Measurements from ENCODE around the gene CDH4. TPM values are rescaled to one million over a fixed set of nuclear protein-coding genes. Genes with fewer than 3 reads are reported as not detected.

CDH4 gene
- total RNA-seq, 2 donors from 2014 or later = 0.06 TPM; not detected in 1

- DNase-seq = no peak
- ATAC-seq = no peak
- intact Hi-C loops (cut with DNase I, micrococcal nuclease) = no loop called here
Measured at GRCh38 chr20:61513124-61514017, 261.3 kb downstream of the CDH4 start.

GRCh38 chr20:61514018-61514365 is 261.9 kb downstream of the CDH4 start:
- intact Hi-C loops (cut with DNase I, micrococcal nuclease) = no loop called here
- ATAC-seq = no peak
- no peak for DNase-seq

DNA sequence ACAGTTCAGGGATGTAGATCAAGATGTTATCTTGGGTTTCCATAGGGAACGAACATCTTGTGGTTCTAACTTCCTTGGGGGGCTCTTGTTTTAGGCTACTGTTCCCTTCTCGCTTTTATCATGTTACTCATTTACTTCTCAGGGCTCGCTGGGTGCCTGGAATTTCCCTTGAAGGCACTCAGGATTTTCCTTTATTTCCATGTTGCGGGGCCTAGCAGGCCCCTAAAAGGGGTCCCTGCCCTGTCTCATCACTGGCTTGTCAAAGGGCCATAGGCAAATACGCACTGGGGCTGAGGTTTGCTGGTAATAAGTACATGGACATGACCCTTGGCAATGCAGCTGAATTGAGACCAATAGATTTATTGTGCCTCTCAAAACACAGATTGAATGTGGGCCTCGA is 262.3 kb downstream of the CDH4 start:
- no peak for DNase-seq
- intact Hi-C loops (cut with DNase I, micrococcal nuclease) = no loop called here
- no peak for ATAC-seq

DNA sequence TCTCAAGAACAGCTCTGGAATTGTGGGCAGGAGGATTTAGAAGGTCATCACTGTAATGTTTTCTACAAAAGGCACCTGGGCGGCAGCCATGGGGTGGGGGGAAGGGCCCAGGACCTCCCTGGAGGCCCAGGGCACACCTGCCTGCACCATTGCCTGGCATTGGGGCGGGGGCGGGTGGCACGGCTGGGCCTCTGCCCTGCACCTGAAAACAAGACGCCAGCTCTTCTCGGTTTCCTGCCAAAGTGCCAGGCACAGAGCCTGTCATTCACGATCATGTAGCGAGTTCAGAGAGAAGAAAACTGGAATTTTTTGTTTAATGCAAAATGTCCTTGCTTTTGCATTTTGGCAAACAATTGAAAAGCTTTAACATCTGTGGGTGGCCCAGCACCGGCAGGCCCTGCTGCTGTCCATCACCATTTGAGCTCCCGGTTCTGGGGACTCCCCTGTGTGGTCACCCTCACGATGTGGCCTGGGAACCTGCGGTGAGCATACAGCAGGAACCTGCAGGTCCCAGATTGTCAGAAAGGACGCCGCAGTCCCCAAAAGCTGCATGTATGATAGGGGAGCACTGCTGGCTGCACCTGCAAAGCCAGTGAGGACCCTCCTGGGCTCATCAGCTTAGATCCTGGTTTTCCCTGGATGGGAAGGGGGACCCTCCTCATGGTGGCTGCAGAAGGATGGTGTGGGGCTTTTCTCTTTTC is 262.9 kb downstream of the CDH4 start:
- ATAC-seq (no peak), DNase-seq (no peak)
- intact Hi-C loops (cut with DNase I, micrococcal nuclease) = no loop called here

DNA sequence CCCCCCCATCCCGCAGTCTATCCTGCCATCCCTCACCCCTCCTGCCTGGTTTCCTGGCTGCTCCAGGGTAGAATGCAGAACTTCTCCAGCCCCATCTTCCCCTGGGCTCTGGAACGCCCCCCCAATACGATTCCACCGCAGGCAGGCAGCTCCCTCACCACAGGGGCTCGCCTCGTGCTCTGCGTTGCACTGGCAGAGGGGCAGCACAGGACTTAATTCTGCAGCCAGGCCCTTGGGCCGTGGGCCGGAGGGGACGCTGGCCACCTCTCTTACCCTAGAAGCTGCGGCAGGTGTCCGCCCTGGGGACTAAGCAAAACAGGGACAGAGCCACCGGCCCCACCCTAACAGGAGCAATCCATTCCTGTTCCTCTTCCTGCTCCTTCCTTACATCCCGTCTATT is 263.9 kb downstream of the CDH4 start:
- intact Hi-C loops (cut with DNase I, micrococcal nuclease) = no loop called here
- DNase-seq (no peak), ATAC-seq (no peak)

DNA sequence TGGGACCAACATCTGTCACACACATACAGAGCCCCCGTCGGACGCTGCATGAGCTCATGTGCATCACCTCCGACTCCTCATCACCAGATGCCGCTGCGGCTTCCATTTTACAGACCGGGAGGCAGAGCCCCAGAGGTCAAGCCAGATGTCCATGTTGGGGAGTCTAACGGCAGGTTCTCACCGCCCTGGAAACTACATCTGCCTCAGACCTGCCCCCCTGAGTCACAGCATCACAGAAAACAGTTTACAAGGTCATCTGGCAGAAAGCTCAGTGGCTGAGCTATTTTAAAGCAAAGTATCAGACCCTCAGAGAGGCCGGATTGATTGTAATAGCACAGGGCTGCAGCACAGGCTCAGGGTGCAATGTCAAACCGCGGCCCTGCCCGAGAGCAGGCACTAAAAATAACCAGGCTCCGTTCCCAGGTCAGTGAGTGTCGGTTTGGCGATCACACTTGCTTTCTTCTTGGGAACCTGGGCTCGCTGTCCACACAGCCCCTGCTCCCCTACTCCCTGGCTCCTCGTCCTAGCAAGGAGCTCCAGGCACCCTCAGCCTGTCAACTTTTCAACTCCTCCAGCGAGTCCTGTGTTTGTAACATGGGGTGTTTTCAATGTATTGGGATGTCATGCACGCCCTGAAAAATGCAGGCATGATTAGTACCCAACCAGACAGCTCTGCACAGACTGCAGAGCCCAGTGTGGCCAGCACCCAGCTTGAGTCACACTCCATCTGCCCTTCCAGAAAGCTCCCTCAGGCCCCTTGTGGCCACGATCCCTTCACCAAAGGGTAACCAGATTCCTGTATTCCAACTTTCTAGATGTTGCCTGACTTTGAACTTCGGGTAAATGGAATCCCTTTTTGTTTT is 264.5 kb downstream of the CDH4 start:
- ATAC-seq = no peak
- intact Hi-C loops (cut with DNase I, micrococcal nuclease) = no loop called here
- no peak for DNase-seq

- intact Hi-C loops (cut with DNase I, micrococcal nuclease) = no loop called here
- no peak for DNase-seq
- no peak for ATAC-seq
Measured at GRCh38 chr20:61517419-61517818, 265.4 kb downstream of the CDH4 start.

- DNase-seq = no peak
- ATAC-seq = no peak
- intact Hi-C loops (cut with DNase I, micrococcal nuclease) = no loop called here
Measured at GRCh38 chr20:61518424-61518951, 266.4 kb downstream of the CDH4 start.

DNA sequence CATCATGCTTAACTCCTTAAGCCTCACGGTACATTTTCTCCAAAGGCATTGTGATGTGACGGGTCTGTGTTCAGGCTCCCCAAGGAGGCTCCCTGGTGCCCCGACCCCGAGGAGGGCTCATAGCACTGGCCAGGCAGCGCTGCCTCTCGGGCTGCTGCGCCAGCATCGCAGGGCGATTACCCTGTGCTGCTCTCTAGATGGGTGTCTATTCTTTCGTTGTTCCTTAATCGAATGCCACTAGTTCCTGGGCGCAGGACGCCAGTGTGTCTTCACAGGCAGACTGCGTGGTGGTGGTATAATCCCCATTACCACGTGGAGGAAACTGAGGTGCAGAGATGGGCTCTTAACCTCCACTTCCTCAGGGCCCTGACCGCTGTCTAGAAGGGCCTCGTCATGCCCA is 267.4 kb downstream of the CDH4 start:
- intact Hi-C loops (cut with DNase I, micrococcal nuclease) = no loop called here
- no peak for ATAC-seq
- no peak for DNase-seq

DNA sequence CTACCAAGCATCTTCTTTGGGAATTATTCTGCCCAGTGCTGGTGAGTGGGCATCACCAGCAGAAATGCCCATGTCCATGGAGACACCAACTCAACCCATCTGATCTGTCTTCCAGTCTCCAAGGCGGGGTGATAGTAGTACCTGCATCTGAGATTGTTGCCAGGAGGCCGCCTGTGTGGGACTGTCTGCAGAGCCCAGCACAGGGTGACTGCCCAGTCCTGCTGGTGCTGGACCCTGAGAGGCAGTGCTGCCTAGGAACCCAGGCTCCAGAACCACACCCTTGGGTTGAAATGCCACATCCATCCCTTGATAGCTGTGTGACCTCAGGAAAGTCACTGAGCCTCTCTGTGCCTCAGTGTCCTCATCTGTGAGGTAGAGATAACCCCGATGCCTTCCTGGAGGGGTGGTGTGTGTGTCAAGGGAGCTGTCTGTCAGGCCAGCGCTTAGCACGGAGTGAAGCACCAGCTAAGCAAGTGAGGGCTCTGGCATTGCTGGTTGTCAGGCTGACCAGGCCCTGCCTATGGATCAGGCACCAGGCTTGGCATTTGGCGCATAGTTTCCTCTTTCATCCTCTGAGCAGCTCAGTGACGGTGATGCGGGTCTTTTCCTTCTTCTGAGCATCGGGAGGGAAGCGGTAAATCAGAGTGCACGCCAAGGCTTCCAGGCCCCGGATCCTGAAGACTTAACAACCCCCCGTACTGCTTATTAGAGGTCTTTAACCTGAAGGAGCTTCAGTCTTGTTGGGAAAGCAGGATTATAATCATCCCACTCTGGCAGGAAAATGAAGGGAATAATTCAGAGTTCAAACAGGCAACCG is 268.2 kb downstream of the CDH4 start:
- ATAC-seq (no peak), DNase-seq (no peak)
- intact Hi-C loops (cut with DNase I, micrococcal nuclease) = no loop called here

DNA sequence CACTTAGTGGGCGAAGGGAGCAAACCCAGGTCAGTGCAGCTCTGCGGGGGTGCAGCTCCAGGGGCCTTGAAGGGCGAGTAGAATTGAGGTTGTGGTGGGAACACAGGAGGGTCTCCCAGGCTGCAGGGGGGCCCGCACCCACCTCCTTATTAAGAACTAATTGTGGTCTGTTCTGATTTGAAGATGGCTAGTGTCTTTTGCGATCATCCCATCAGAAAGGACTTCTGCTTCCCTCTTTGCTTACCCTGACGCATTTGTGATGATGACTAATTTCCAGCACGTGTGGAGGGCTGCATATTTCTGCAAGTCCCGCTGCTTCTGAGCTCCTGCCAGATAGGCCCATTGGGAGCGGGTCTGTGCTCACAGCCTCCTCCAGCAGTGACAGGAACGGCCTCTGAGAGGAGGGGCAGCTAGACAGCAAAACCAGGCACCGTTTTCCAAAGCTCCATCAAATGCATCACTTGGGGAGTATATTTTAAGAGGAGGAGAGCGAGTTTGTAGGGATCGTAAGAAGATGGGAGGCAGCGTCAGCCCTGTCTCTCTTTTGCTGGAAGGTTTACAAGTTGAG is 268.9 kb downstream of the CDH4 start:
- ATAC-seq (no peak), DNase-seq (no peak)
- intact Hi-C loops (cut with DNase I, micrococcal nuclease) = no loop called here

- intact Hi-C loops (cut with DNase I, micrococcal nuclease) = no loop called here
- ATAC-seq (no peak), DNase-seq (no peak)
Measured at GRCh38 chr20:61521687-61522420, 269.8 kb downstream of the CDH4 start.

- DNase-seq = no peak
- ATAC-seq = no peak
- intact Hi-C loops (cut with DNase I, micrococcal nuclease) = no loop called here
Measured at GRCh38 chr20:61522498-61523090, 270.5 kb downstream of the CDH4 start.

DNA sequence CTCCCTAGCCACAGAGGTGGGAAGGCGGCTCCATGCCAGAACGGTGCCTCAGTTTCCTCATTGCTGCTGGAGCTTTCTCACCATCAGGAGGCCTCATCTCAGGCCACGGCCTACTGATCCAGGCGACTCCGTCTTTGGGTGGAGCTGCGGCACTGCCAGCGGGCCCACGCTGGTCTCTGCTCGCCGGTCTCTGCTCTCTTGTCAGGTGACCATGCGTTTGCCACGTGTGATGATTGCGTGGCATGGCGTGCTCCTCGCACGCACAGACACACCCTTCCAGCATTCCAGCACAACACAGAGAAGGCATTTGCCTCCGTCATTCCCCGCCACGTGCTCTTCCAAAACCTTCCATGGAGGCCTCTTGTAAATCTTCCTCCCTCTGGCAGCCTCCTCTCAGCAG is 271.1 kb downstream of the CDH4 start:
- intact Hi-C loops (cut with DNase I, micrococcal nuclease) = no loop called here
- no peak for DNase-seq
- ATAC-seq = no peak

DNA sequence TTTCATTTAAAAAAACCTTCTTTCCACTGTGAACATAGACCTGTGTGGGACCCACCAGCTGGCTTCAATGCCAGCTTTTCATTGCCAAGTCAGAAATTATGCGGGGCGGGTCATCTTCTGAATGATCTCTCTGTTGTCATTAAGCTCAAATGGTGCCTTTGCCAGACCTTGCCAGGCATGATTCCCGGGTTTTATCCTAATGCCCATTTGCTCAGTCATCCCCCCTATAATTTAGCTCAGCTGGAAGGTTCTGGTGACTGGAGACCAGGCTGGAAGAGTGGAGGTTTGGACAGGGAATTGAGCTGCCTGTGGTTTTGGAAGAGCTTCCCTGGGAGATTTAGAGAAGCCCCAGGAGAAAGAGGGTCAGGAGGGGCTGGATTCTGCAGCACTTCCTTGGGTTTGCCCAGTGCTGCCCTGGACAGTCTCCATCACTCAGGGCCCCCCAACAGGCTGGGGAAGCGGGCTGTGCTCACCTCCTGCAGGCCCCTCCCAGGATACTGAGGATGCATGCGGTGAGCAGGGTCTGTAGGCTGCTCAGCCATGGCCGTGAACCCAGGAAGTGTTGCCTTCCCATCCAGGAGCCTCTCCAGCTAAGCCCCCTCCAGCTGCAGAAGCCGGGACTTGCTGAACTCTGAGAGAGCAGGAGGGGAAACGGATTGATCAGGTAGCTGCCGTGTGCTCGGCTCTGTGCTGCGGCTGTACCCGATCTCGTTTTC is 273.0 kb downstream of the CDH4 start:
- DNase-seq = no peak
- no peak for ATAC-seq
- intact Hi-C loops (cut with DNase I, micrococcal nuclease) = no loop called here

DNA sequence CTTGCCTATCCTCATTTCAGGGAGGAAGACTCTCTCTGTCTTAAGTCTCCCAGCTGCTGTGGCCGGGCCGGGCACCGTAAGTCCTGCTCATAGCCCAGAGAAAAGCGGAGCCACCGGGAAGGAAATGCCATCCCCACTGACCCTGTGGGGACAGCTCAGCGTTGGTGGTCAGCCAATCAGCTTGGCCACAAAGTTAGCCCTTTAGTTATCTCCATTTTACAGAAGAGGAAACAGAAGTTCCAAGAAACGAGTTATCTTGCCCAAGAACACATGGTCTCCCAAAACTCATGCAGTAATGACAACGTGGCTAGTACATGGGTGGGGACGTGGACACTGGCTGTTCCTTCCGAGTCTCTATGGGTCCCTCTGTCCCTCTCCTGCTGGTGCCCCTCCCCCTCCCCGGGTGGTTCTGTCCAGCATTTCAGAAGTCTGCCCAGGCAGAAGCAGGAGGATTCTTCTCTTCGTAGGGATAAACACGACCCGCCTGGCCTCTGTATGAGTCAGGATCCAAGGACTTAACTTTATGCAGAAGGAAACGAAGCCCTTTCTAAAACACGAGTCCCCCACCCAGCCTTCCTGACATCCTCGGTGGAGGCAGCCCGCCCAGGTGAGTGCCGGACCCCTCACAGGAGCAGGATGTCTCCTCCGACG is 273.8 kb downstream of the CDH4 start:
- no peak for ATAC-seq
- intact Hi-C loops (cut with DNase I, micrococcal nuclease) = no loop called here

More for the DNA sequence above, 273.8 kb downstream of the CDH4 start:
- no peak for DNase-seq
